GM12864 (cell line): ENCODE results near the gene FOXP2.

Experiments
- DNase-seq: peaks from one replicate; pipeline ENCODE4 v3.0.0-alpha.2; 2011; ENCODE audit warnings: low read depth
- H3K4me3 ChIP-seq: 2 replicates; pipeline ENCODE4 v1.5.1; 2011; ENCODE audit warnings: mild to moderate bottlenecking, low read depth, low read length, control low read depth
- CTCF ChIP-seq: IDR thresholded peaks from 2 replicates; pipeline ENCODE4 v1.5.1; 2011; ENCODE audit warnings: low read depth, mild to moderate bottlenecking, moderate library complexity, low read length, control low read depth, inconsistent platforms; ENCODE audit errors: missing control alignments

Gene FOXP2

GRCh38 chr7:114671563-114672123 lies 257.0 kb downstream of the FOXP2 start:
- no peak for DNase-seq
- TF ChIP-seq CTCF, result no peak
- no peak overlapping the region for H3K4me3 ChIP-seq

DNA sequence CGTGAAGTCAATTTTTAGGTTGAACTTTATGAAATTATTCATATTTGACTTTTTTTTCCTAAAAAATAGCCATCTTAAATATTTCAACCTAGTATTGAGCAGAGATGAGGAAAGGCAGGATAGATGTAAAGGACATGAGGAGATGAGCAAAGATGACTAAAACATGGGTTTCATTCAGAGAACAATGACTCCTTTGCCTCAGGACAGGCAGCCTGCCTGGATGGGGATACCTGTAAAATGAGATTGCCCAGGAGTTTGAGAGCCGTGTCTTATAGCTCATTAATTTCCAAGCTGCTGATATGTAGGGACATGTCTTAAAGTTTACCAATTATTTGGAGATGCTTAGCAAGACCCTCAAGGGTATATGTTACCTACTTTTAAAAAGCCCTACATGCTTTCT lies 263.5 kb downstream of the FOXP2 start:
- TF ChIP-seq CTCF, result no peak
- DNase-seq, result no peak

DNA sequence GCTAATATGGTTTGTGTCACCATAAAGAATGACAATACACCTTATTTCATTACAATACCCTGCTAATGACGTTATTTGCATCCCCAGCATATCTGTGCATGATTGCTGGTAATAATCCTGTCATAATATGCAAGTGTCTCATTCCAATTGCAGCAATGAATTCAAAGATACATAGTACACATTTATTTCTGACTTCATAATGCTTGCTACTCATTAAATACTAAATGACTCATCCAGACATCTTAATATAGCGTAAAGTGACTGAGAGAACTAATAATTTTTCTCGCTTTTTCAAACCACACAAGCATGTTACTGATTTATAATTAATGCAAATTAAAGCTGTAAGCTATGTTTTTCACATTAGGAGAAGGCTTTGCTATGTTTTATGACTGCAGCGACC lies 272.6 kb downstream of the FOXP2 start:
- DNase-seq, result no peak
- no peak overlapping the region for H3K4me3 ChIP-seq
- TF ChIP-seq CTCF, result no peak

More for the DNA sequence above, 263.5 kb downstream of the FOXP2 start:
- H3K4me3 ChIP-seq, result no peak overlapping the region

GRCh38 chr7:114688443-114689055 lies 273.9 kb downstream of the FOXP2 start:
- no peak for TF ChIP-seq CTCF
- no peak overlapping the region for H3K4me3 ChIP-seq
- no peak for DNase-seq

- no peak for DNase-seq
- H3K4me3 ChIP-seq, result no peak overlapping the region
- TF ChIP-seq CTCF, result no peak
These were observed 274.8 kb downstream of the FOXP2 start for GRCh38 chr7:114689406-114689805.

DNA sequence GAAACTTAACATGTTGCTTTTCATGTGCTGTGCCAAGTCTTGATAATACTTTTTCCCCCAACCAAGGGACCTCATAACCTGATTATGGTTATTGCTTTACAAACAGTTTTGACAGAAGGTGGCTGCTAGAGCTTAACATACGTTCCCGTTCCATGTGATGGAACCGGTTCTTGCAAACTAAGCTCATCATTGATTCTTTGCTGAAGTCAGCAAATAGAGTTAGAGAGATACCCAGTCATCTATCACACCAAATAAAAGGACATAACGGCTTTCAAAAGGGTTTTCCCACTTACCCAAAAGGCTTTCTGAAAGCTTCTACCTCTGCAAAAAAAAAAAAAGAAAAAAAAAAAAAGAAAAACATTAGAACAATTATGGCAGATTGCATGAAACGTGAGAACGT lies 277.0 kb downstream of the FOXP2 start:
- no peak for DNase-seq
- no peak for TF ChIP-seq CTCF
- H3K4me3 ChIP-seq, result no peak overlapping the region

GRCh38 chr7:114695182-114695581 lies 280.6 kb downstream of the FOXP2 start:
- no peak for DNase-seq
- no peak overlapping the region for H3K4me3 ChIP-seq
- no peak for TF ChIP-seq CTCF
